Endothelial cell of umbilical vein (primary cell): ENCODE measurements around the gene CALHM1. TPM values are rescaled to one million over a fixed set of nuclear protein-coding genes. Genes with fewer than 3 reads are reported as not detected.
A peak's percentile ranks its signal among the peaks of the same experiment; 100 is the strongest.

Experiments
- BruUV-seq: library from RNA; stranded (reverse); fragments of 400-500 nt; replicated peaks from 2 replicates; lab custom pipeline; 2021; lab: Mats Ljungman, UMichigan
- CTCF ChIA-PET: fragments of 300-600, 350-600 bp; sonication (Branson Sonifier 250); formaldehyde crosslinking; loops from one replicate; lab custom pipeline; 2021; ENCODE audit warnings: antibody characterized with exemption, inconsistent platforms; lab: Charles Lee
- POLR2A ChIA-PET: fragments of 300-600, 350-600 bp; sonication (Branson Sonifier 250); formaldehyde crosslinking; loops from one replicate; lab custom pipeline; 2021; ENCODE audit warnings: antibody characterized with exemption, inconsistent platforms; lab: Charles Lee
- DNase-seq: peaks from one replicate; pipeline ENCODE4 v3.0.0-alpha.2; 2011; ENCODE audit warnings: low read depth, low spot score
- FAIRE-seq: peaks from 2 replicates; lab custom pipeline; 2011; peaks lifted over from hg19 to GRCh38; lab: Jason Lieb, UNC
- H2AFZ ChIP-seq: 2 replicates; pipeline ENCODE4 v1.6.0; 2012; ENCODE audit warnings: low read depth, low read length, control low read depth, inconsistent platforms
- H3K27ac ChIP-seq: 2 replicates; pipeline ENCODE4 v1.5.1; 2011; ENCODE audit warnings: low read depth, mild to moderate bottlenecking, control low read depth, low read length, moderate library complexity; ENCODE audit not compliant: insufficient read depth
- H3K27me3 ChIP-seq, 2 experiments: 2 replicates each; pipeline versions ENCODE4 v1.6.0 to v1.6.1; 2011; ENCODE audit warnings: low read length in 2 of 2, mixed read lengths in 1 of 2; ENCODE audit not compliant: control insufficient read depth in 2 of 2, insufficient read depth in 2 of 2
- H3K36me3 ChIP-seq, 2 experiments: 2 replicates in 1 of 2; 3 replicates in 1 of 2; pipeline ENCODE4 v1.5.1; 2011; ENCODE audit warnings: low read length in 2 of 2, mild to moderate bottlenecking in 1 of 2, moderate library complexity in 1 of 2; ENCODE audit not compliant: control insufficient read depth in 2 of 2, insufficient read depth in 2 of 2; ENCODE audit errors: extremely low read depth in 1 of 2
- H3K4me1 ChIP-seq: 3 replicates; pipeline ENCODE4 v1.5.1; 2011; ENCODE audit warnings: mild to moderate bottlenecking, low read length; ENCODE audit not compliant: control insufficient read depth, insufficient read depth; ENCODE audit errors: extremely low read depth
- H3K4me2 ChIP-seq: 2 replicates; pipeline ENCODE4 v1.6.1; 2011; ENCODE audit warnings: low read length, control low read depth, mixed read lengths; ENCODE audit not compliant: insufficient read depth
- H3K4me3 ChIP-seq, 3 experiments: fragments of 200-600 bp in 1 of 3; sonication (generic), shearing (Covaris generic) in 1 of 3; replicated peaks in 1 of 3; 2 replicates each; pipeline ENCODE4 v1.5.1; 2011 to 2016; ENCODE audit warnings: control low read depth in 3 of 3, low read length in 3 of 3, mild to moderate bottlenecking in 2 of 3, inconsistent platforms in 1 of 3, low read depth in 1 of 3, moderate library complexity in 1 of 3; ENCODE audit not compliant: insufficient read depth in 1 of 3
- H3K79me2 ChIP-seq: 2 replicates; pipeline ENCODE4 v1.6.0; 2012; ENCODE audit warnings: low read length, inconsistent platforms; ENCODE audit not compliant: control insufficient read depth, insufficient read depth
- H3K9ac ChIP-seq: replicated peaks from 2 replicates; pipeline ENCODE3; 2011; ENCODE audit warnings: low read length, control low read depth; ENCODE audit not compliant: insufficient read depth; ENCODE audit errors: extremely low read depth
- H3K9me1 ChIP-seq: replicated peaks from 3 replicates; pipeline ENCODE4 v1.6.0; 2011; ENCODE audit warnings: mild to moderate bottlenecking, low read length; ENCODE audit not compliant: control insufficient read depth, insufficient read depth; ENCODE audit errors: extremely low read depth
- H3K9me3 ChIP-seq: replicated peaks from 2 replicates; pipeline ENCODE4 v1.5.1; 2012; ENCODE audit warnings: low read length, inconsistent platforms; ENCODE audit not compliant: control insufficient read depth, insufficient read depth
- H4K20me1 ChIP-seq: replicated peaks from 2 replicates; pipeline ENCODE3; 2011; ENCODE audit warnings: mild to moderate bottlenecking, low read length; ENCODE audit not compliant: control insufficient read depth, insufficient read depth; ENCODE audit errors: extremely low read depth
- CTCF ChIP-seq, 2 donors: IDR thresholded peaks; 1 replicate in 1 of 2; 2 replicates in 1 of 2; pipeline ENCODE4 v1.5.1; 2011; ENCODE audit warnings: low read length in 2 of 2, mild to moderate bottlenecking in 2 of 2, moderate library complexity in 2 of 2, control low read depth in 1 of 2, inconsistent platforms in 1 of 2, low read depth in 1 of 2; ENCODE audit not compliant: insufficient read depth in 1 of 2; ENCODE audit errors: extremely low read depth in 1 of 2
- EZH2 ChIP-seq: IDR thresholded peaks from 2 replicates; pipeline ENCODE4 v1.6.1; 2012; ENCODE audit warnings: borderline replicate concordance, low read depth, mild to moderate bottlenecking, moderate library complexity, low read length, inconsistent platforms; ENCODE audit not compliant: severe bottlenecking
- FOS ChIP-seq: IDR thresholded peaks from 2 replicates; pipeline ENCODE4 v1.6.1; 2011; ENCODE audit warnings: mild to moderate bottlenecking, low read length, moderate library complexity, borderline replicate concordance; ENCODE audit not compliant: insufficient read depth
- GATA2 ChIP-seq: IDR thresholded peaks from 2 replicates; pipeline ENCODE4 v1.7.0; 2011; ENCODE audit warnings: low read depth, mild to moderate bottlenecking, moderate library complexity, mixed read lengths, low read length; ENCODE audit not compliant: insufficient read length, insufficient read depth
- JUN ChIP-seq: IDR thresholded peaks from 2 replicates; pipeline ENCODE4 v1.6.1; 2011; ENCODE audit warnings: borderline replicate concordance, low read depth; ENCODE audit not compliant: insufficient read length, insufficient read depth
- MAX ChIP-seq: IDR thresholded peaks from 2 replicates; pipeline ENCODE4 v1.6.1; 2011; ENCODE audit not compliant: insufficient read depth, insufficient read length
- MYC ChIP-seq: IDR thresholded peaks from one replicate; pipeline ENCODE4 v1.6.1; 2011; ENCODE audit warnings: mild to moderate bottlenecking, low read depth, low read length
- POLR2A ChIP-seq: IDR thresholded peaks from 2 replicates; pipeline ENCODE4 v1.6.1; 2012; ENCODE audit warnings: low read depth, mild to moderate bottlenecking, control low read depth, low read length
- POLR2AphosphoS5 ChIP-seq: IDR thresholded peaks from 2 replicates; pipeline ENCODE4 v1.6.1; 2012; ENCODE audit warnings: low read depth, mild to moderate bottlenecking, control low read depth, low read length, moderate library complexity; ENCODE audit not compliant: insufficient read depth
- dilution Hi-C: fragments of 300-500 bp; cut with MboI; formaldehyde crosslinking; loops from one replicate; pipeline ENCODE4 v1.15.0; 2019; ENCODE audit warnings: low sequenced_read_pairs; ENCODE audit not compliant: extremely low pct_ligation_motif_present
- intact Hi-C: fragments of 100-400 bp; cut with micrococcal nuclease; formaldehyde crosslinking; loops from one replicate; pipeline ENCODE4 v1.10.0; 2022
- polyA plus RNA-seq, 4 experiments: library from polyadenylated mRNA; depleted of rRNA in 3 of 4; stranded (reverse) in 3 of 4; unstranded in 1 of 4; fragments of >200 nt; gene quantifications; 2 replicates each; pipeline versions ENCODE4 v1.2.1 to v1.2.3, GENCODE V29; 2011 to 2012; ENCODE audit warnings: missing spikeins in 1 of 4
- total RNA-seq: library from RNA; stranded (reverse); gene quantifications from 2 replicates; pipeline ENCODE4 v1.2.3, GENCODE V29; 2021

The CALHM1 gene
- total and polyA plus RNA-seq, 2 donors (not counting 3 experiments of a cell fraction or from before 2014, with no cell fraction given): not detected

- Histone ChIP-seq H3K9me1 (no peaks in the 10 kb centered on the region), H2AFZ (no peak overlapping the region), H3K36me3 (peaks cover 24 to 53% of the 10 kb centered on the region in 2 experiments), H3K9ac (no peak overlapping the region), H3K79me2 (peaks cover 7% of the 10 kb centered on the region), H4K20me1 (no peaks in the 10 kb centered on the region), H3K27me3 (no peaks in the 10 kb centered on the region), H3K4me1 (peaks cover 45% of the 10 kb centered on the region), H3K27ac (peak overlapping the region; percentile 79), H3K4me3 (no peak overlapping the region), H3K9me3 (no peaks in the 10 kb centered on the region), H3K4me2 (peak overlapping the region; percentile 23)
- dilution Hi-C loops: no loop called here
- intact Hi-C loops: no loop called here
- POLR2A ChIA-PET: no interaction called here
- no TSS peak for BruUV-seq
- CTCF ChIA-PET: interaction anchor here (1.1 to 2.4 kb wide), 6 partner anchors 24 to 148 kb away, joined by 3 to 15 read pairs (median 5); no protein-coding TSS in a partner anchor
- no peak for DNase-seq
- TF ChIP-seq GATA2: no peak
- no peak for TF ChIP-seq EZH2
- TF ChIP-seq FOS: no peak
- no peak for TF ChIP-seq MAX
- no peak for TF ChIP-seq JUN
- no peak for TF ChIP-seq MYC
- no peak for TF ChIP-seq POLR2AphosphoS5
- TF ChIP-seq POLR2A: no peak
- TF ChIP-seq CTCF (IDR thresholded peaks at IDR 0.05; ENCODE audit: extremely low read depth in 1 of 2, insufficient read depth in 1 of 2, low read depth in 1 of 2, low read length in 2 of 2): no peak
- peak; percentile 61 for FAIRE-seq
Measured at GRCh38 chr10:103445366-103445765, 13.3 kb downstream of the CALHM1 start.
